ENCODE data around the gene CELA2B.
"Not testable (repeated sequence)": the region's sequence is repeated elsewhere in the genome, so short reads cannot be mapped to it uniquely, and the experiment has no call there.

CELA2B gene

DNA sequence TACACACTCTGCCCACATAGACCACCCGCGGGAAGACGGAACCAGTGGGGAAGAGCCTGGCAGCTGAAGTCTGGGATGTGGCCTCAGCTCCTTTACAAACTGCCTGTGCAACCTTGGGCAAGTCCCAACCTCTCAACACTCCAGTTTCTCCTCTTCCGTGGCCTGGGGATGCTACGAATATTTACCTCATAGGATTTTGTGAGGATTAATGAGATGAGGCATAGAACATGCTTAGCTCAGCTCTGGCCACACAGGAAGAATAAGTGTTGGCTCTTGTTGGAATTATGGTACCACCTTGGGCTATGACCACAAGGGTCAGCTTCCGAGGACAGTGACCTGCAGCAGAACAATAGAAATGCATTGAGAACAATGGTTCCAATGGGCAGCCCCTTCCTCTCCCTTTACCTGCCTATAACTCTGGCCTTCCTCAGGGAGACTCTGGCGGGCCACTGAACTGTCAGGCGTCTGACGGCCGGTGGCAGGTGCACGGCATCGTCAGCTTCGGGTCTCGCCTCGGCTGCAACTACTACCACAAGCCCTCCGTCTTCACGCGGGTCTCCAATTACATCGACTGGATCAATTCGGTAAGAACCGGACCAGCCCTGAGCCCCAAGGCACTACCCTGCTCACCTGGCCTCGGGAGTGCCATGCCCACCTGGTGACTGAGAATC, 8.8 kb upstream of the CELA2B start:
- H3K4me3 ChIP-seq (ENCODE audit: low read depth in 1 of 2, low read length in 2 of 2); H3K9me3 ChIP-seq (ENCODE audit: control insufficient read depth in 1 of 2, low read length in 2 of 2); H3K27me3 ChIP-seq (ENCODE audit: control insufficient read depth in 1 of 2, insufficient read depth in 2 of 2, low read length in 2 of 2); H3K4me1 ChIP-seq (ENCODE audit: control insufficient read depth in 1 of 2, insufficient read depth in 2 of 2, low read length in 2 of 2); H3K27ac ChIP-seq (ENCODE audit: low read depth, low read length); H3K36me3 ChIP-seq (ENCODE audit: control insufficient read depth in 1 of 2, insufficient read depth in 2 of 2, low read length in 2 of 2); H3K9ac ChIP-seq (ENCODE audit: low read depth in 1 of 2, low read length in 2 of 2): not testable (repeated sequence)

DNA sequence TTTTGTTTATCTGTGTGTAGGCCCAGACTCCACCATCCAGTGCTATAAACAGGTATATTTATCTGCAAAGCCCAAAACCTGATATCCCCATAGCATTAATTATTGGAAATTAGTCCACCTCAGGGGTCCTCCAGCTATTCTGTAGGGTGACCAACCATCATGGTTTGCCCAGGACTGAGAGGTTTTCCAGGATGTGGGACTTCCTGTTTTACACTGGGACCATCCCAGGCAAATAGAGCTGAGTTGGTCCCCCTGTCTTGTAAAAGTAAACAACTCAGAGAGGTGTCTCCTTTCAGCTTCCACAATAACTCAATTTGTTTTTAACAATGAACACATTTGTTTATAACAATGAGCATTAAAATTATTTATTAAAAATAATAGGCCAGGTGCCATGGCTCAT, 7.8 kb upstream of the CELA2B start:
- Histone ChIP-seq H3K27ac (ENCODE audit: low read depth, low read length) (no peak overlapping the region), H3K36me3 (ENCODE audit: control insufficient read depth in 1 of 2, insufficient read depth in 2 of 2, low read length in 2 of 2) (no peaks in the 10 kb centered on the region), H3K9ac (ENCODE audit: low read depth in 1 of 2, low read length in 2 of 2) (no peak overlapping the region), H3K27me3 (ENCODE audit: control insufficient read depth in 1 of 2, insufficient read depth in 2 of 2, low read length in 2 of 2) (no peaks in the 10 kb centered on the region), H3K4me1 (ENCODE audit: control insufficient read depth in 1 of 2, insufficient read depth in 2 of 2, low read length in 2 of 2) (no peaks in the 10 kb centered on the region), H3K9me3 (ENCODE audit: control insufficient read depth in 1 of 2, low read length in 2 of 2) (no peaks in the 10 kb centered on the region), H3K4me3 (ENCODE audit: low read depth in 1 of 2, low read length in 2 of 2) (no peak overlapping the region)

DNA sequence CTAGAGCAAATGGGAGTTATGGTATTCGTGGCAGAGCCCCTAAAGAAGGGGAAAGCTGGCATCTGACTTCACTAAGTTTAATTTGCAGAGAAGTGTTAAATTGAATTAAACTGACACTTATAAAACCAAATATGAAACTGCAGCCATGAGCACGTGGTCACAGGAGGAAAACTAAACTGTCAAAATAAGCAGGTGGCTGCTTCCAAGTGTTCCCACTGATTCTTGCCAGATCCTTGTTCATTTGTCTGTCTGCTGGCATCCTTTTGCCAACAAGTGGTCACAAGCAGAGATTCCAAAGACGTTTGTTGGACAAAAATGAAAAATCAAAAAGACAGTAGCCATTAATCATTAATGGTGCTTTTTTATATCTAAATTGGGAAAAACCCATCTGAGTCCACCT, 6.5 kb upstream of the CELA2B start:
- no peaks in the 10 kb centered on the region for H3K9me3 ChIP-seq (ENCODE audit: control insufficient read depth in 1 of 2, low read length in 2 of 2)
- no peaks in the 10 kb centered on the region for H3K27me3 ChIP-seq (ENCODE audit: control insufficient read depth in 1 of 2, insufficient read depth in 2 of 2, low read length in 2 of 2)
- no peak overlapping the region for H3K4me3 ChIP-seq (ENCODE audit: low read depth in 1 of 2, low read length in 2 of 2)
- no peaks in the 10 kb centered on the region for H3K4me1 ChIP-seq (ENCODE audit: control insufficient read depth in 1 of 2, insufficient read depth in 2 of 2, low read length in 2 of 2)
- H3K9ac ChIP-seq (ENCODE audit: low read depth in 1 of 2, low read length in 2 of 2), result no peak overlapping the region
- no peak overlapping the region for H3K27ac ChIP-seq (ENCODE audit: low read depth, low read length)
- no peaks in the 10 kb centered on the region for H3K36me3 ChIP-seq (ENCODE audit: control insufficient read depth in 1 of 2, insufficient read depth in 2 of 2, low read length in 2 of 2)

DNA sequence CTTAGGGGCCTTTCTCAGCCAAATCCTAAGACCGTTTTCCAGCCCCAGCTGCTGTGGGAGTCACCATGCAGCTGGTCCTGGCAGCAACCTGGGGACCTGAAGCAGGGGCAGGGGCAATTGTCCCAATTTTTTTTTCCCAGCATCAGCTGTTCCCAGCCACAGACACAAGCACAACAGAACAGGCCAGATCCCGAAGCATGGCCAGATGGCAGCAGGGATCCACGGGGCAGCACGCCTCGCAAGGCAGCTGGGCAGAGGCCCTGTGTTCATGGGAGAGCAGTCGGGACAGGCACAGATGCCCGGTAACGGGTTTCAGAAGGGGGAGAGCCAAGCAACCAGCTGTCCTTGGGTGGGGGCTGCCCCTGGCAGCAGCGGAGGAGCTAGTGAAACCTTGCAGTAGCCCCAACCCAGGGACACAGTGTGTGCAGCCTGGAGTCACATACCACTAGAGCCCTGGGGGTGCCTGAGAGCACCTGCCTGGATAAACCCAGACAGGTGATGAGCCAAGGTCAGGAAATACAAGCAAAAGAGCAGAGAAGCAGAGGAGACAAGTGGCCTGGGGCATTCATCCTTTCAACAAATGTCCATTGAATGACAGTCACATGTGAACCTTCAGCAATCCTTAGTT, 6.0 kb upstream of the CELA2B start:
- not testable (repeated sequence) for H3K9ac ChIP-seq (ENCODE audit: low read depth in 1 of 2, low read length in 2 of 2); H3K4me3 ChIP-seq (ENCODE audit: low read depth in 1 of 2, low read length in 2 of 2); H3K9me3 ChIP-seq (ENCODE audit: control insufficient read depth in 1 of 2, low read length in 2 of 2); H3K27ac ChIP-seq (ENCODE audit: low read depth, low read length); H3K36me3 ChIP-seq (ENCODE audit: control insufficient read depth in 1 of 2, insufficient read depth in 2 of 2, low read length in 2 of 2); H3K4me1 ChIP-seq (ENCODE audit: control insufficient read depth in 1 of 2, insufficient read depth in 2 of 2, low read length in 2 of 2); H3K27me3 ChIP-seq (ENCODE audit: control insufficient read depth in 1 of 2, insufficient read depth in 2 of 2, low read length in 2 of 2)

DNA sequence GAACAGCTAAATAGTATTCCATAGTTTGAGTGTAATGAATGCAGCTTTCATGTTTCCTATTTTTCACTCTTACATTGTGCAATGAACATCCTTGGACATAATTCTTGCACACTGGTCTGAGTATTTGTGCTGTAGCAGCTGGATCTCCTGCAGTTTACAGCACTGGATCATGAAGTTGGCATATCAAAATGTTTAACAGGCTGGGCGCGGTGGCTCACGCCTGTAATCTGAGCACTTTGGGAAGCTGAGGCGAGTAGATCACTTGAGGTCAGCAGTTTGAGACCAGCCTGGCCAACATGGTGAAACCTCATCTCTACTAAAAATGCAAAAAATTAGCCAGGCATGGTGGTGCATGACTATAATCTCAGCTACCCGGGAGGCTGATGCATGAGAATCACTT, 4.8 kb upstream of the CELA2B start:
- H3K9ac ChIP-seq (ENCODE audit: low read depth in 1 of 2, low read length in 2 of 2); H3K9me3 ChIP-seq (ENCODE audit: control insufficient read depth in 1 of 2, low read length in 2 of 2); H3K27me3 ChIP-seq (ENCODE audit: control insufficient read depth in 1 of 2, insufficient read depth in 2 of 2, low read length in 2 of 2); H3K4me1 ChIP-seq (ENCODE audit: control insufficient read depth in 1 of 2, insufficient read depth in 2 of 2, low read length in 2 of 2); H3K27ac ChIP-seq (ENCODE audit: low read depth, low read length); H3K4me3 ChIP-seq (ENCODE audit: low read depth in 1 of 2, low read length in 2 of 2); H3K36me3 ChIP-seq (ENCODE audit: control insufficient read depth in 1 of 2, insufficient read depth in 2 of 2, low read length in 2 of 2): not testable (repeated sequence)

DNA sequence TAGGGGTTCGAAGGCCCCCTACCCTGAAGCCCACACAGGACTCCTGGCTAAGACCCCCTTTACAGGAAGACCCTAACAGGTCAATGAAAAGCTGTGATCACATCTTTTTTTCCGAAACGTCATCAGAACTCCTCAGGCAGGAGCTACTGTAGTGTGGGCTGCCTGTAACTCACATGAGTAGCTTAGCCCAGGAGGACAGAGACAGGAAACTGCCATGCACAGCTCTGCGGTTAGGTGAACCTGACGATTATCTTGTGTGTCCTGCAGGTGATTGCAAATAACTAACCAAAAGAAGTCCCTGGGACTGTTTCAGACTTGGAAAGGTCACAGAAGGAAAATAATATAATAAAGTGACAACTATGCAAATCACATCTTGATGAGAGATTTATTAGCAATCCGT, 4.2 kb upstream of the CELA2B start:
- H3K27me3 ChIP-seq (ENCODE audit: control insufficient read depth in 1 of 2, insufficient read depth in 2 of 2, low read length in 2 of 2); H3K36me3 ChIP-seq (ENCODE audit: control insufficient read depth in 1 of 2, insufficient read depth in 2 of 2, low read length in 2 of 2); H3K9ac ChIP-seq (ENCODE audit: low read depth in 1 of 2, low read length in 2 of 2); H3K4me3 ChIP-seq (ENCODE audit: low read depth in 1 of 2, low read length in 2 of 2); H3K27ac ChIP-seq (ENCODE audit: low read depth, low read length); H3K4me1 ChIP-seq (ENCODE audit: control insufficient read depth in 1 of 2, insufficient read depth in 2 of 2, low read length in 2 of 2); H3K9me3 ChIP-seq (ENCODE audit: control insufficient read depth in 1 of 2, low read length in 2 of 2): not testable (repeated sequence)

DNA sequence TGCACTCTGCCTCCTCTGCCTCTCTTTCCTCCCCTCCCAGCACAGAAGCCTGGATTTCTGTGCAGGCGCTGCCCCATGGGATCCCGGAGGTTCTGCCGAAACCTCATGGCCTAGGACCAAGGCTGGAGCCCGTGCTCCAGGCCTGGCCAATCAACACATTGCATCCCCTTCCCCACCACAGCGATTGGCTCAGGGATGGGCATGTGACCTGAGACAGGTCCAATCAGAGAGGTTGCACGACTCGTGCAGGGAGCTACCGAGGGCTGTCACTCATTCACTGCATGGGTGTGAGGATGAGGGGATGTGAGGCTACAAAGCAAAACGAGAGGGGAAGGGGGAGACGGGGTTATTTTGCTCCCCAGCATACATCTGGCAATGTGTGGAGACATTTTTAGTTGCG, 3.3 kb upstream of the CELA2B start:
- Histone ChIP-seq H3K27me3 (ENCODE audit: control insufficient read depth in 1 of 2, insufficient read depth in 2 of 2, low read length in 2 of 2) (no peaks in the 10 kb centered on the region), H3K9ac (ENCODE audit: low read depth in 1 of 2, low read length in 2 of 2) (no peak overlapping the region), H3K27ac (ENCODE audit: low read depth, low read length) (no peak overlapping the region), H3K9me3 (ENCODE audit: control insufficient read depth in 1 of 2, low read length in 2 of 2) (no peaks in the 10 kb centered on the region), H3K4me1 (ENCODE audit: control insufficient read depth in 1 of 2, insufficient read depth in 2 of 2, low read length in 2 of 2) (no peaks in the 10 kb centered on the region), H3K4me3 (ENCODE audit: low read depth in 1 of 2, low read length in 2 of 2) (no peak overlapping the region), H3K36me3 (ENCODE audit: control insufficient read depth in 1 of 2, insufficient read depth in 2 of 2, low read length in 2 of 2) (no peaks in the 10 kb centered on the region)

DNA sequence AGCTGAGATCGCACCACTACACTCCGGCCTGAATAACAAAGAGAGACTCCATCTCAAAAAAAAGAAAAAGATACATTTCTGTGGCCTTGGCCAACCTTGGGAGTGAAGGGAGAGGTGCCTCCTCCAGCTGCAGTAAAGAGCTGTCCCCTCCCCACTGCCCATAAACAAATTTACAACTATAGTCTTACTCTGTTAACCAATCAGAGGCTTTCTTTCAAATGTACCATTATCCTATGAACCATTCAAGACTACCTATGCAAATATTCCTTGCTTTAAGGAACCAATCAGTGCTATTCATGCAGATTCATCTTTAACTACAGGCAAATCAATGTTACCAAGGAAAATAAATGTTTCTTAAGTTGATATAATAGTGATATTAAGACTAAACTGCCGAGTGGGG, 1.0 kb downstream of the CELA2B start:
- no peak overlapping the region for H3K27ac ChIP-seq (ENCODE audit: low read depth, low read length)
- H3K9me3 ChIP-seq (ENCODE audit: control insufficient read depth in 1 of 2, low read length in 2 of 2), result no peaks in the 10 kb centered on the region
- H3K27me3 ChIP-seq (ENCODE audit: control insufficient read depth in 1 of 2, insufficient read depth in 2 of 2, low read length in 2 of 2), result no peaks in the 10 kb centered on the region
- no peak overlapping the region for H3K4me3 ChIP-seq (ENCODE audit: low read depth in 1 of 2, low read length in 2 of 2)
- no peaks in the 10 kb centered on the region for H3K4me1 ChIP-seq (ENCODE audit: control insufficient read depth in 1 of 2, insufficient read depth in 2 of 2, low read length in 2 of 2)
- no peaks in the 10 kb centered on the region for H3K36me3 ChIP-seq (ENCODE audit: control insufficient read depth in 1 of 2, insufficient read depth in 2 of 2, low read length in 2 of 2)
- H3K9ac ChIP-seq (ENCODE audit: low read depth in 1 of 2, low read length in 2 of 2), result no peak overlapping the region

DNA sequence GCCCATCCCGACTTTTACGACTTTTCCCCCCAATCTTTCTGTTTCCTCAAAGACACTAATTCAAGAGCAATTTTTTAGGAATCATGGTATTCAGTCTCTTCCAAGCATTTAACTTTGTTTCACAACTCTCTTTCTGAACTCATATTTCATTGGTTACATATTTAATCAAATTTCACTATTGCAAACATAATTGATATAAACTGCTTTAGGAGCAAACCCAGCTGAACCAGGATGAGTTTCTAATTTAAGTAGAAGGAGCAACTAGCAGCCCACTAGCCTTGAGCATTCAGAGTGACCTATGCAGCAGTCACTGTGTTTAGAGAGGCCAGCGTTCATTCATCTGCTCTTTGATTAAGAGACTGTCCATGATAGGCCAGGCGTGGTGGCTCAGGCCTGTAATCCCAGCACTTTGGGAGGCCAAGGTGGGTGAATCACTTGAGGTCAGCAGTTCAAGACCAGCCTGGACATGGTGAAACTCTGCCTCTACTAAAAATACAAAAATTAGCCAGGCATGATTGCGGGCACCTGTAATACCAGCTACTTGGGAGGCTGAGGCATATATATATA, 1.8 kb downstream of the CELA2B start:
- no peaks in the 10 kb centered on the region for H3K36me3 ChIP-seq (ENCODE audit: control insufficient read depth in 1 of 2, insufficient read depth in 2 of 2, low read length in 2 of 2)
- no peaks in the 10 kb centered on the region for H3K27me3 ChIP-seq (ENCODE audit: control insufficient read depth in 1 of 2, insufficient read depth in 2 of 2, low read length in 2 of 2)
- no peak overlapping the region for H3K9ac ChIP-seq (ENCODE audit: low read depth in 1 of 2, low read length in 2 of 2)
- H3K27ac ChIP-seq (ENCODE audit: low read depth, low read length), result no peak overlapping the region
- H3K9me3 ChIP-seq (ENCODE audit: control insufficient read depth in 1 of 2, low read length in 2 of 2), result no peaks in the 10 kb centered on the region
- no peaks in the 10 kb centered on the region for H3K4me1 ChIP-seq (ENCODE audit: control insufficient read depth in 1 of 2, insufficient read depth in 2 of 2, low read length in 2 of 2)
- no peak overlapping the region for H3K4me3 ChIP-seq (ENCODE audit: low read depth in 1 of 2, low read length in 2 of 2)

DNA sequence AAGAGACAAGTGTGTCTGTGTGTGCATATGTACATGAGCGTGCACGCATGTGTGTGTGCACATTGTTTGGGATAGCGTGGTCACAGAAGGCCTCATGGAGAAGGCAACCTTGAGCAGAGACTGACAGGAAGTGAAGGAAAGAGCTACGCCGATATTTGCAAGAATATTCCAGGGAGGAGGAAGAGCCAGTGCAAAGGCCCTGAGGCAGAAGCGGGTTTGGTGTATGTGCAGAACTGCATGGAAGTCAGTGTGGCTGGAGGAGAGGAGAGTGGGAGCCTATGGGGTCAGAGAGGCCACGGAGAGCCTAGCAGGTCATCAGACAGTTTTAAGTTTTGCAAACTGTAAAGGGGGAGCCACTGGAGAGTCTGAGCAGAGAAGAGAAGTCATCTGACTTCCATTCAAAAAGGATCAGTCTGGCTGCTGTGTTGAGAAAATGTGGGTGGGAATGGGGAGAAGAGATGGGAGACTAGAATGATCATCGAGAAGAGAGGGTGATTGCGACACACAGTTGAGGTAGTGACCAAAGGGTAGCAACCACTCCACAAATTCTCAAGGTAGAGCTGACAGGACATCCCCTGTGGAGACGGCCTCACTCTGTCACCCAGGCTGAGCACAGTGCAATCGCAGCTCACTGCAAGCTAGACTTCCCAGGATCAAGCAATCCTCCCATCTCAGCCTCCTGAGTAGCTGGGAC, 3.9 kb downstream of the CELA2B start:
- H3K27ac ChIP-seq (ENCODE audit: low read depth, low read length), result no peak overlapping the region
- no peak overlapping the region for H3K9ac ChIP-seq (ENCODE audit: low read depth in 1 of 2, low read length in 2 of 2)
- H3K4me1 ChIP-seq (ENCODE audit: control insufficient read depth in 1 of 2, insufficient read depth in 2 of 2, low read length in 2 of 2), result no peaks in the 10 kb centered on the region
- H3K4me3 ChIP-seq (ENCODE audit: low read depth in 1 of 2, low read length in 2 of 2), result no peak overlapping the region
- no peaks in the 10 kb centered on the region for H3K27me3 ChIP-seq (ENCODE audit: control insufficient read depth in 1 of 2, insufficient read depth in 2 of 2, low read length in 2 of 2)
- no peaks in the 10 kb centered on the region for H3K9me3 ChIP-seq (ENCODE audit: control insufficient read depth in 1 of 2, low read length in 2 of 2)
- H3K36me3 ChIP-seq (ENCODE audit: control insufficient read depth in 1 of 2, insufficient read depth in 2 of 2, low read length in 2 of 2), result no peaks in the 10 kb centered on the region
